GM19193 (cell line): ENCODE measurements around the gene EFHD2.

Experiments
- POLR2A ChIP-seq: IDR thresholded peaks from 4 replicates; pipeline ENCODE4 v1.6.1; 2011; ENCODE audit not compliant: insufficient read depth, insufficient read length; ENCODE audit errors: extremely low read depth

The EFHD2 gene

DNA sequence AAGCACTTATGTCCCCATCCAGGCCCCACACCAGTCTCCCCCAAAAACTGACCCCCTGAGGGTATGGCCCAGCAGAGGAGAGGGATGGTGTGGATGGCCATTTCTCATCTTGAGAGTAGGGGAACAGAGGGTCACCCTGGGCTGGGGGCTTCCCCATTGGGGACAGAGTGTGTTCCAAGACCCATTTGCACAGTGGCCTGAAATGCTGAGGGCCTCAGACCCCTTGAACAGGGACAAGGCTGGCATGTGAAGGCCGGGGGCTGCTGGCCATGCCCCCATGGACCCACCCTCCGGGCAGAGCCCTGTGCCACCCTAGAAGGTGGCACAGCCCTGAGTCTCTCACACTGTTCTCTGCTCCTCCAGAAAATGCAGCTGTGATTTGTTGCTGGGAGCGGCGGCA, 36.5 kb downstream of the EFHD2 start:
- TF ChIP-seq POLR2A = no peak

DNA sequence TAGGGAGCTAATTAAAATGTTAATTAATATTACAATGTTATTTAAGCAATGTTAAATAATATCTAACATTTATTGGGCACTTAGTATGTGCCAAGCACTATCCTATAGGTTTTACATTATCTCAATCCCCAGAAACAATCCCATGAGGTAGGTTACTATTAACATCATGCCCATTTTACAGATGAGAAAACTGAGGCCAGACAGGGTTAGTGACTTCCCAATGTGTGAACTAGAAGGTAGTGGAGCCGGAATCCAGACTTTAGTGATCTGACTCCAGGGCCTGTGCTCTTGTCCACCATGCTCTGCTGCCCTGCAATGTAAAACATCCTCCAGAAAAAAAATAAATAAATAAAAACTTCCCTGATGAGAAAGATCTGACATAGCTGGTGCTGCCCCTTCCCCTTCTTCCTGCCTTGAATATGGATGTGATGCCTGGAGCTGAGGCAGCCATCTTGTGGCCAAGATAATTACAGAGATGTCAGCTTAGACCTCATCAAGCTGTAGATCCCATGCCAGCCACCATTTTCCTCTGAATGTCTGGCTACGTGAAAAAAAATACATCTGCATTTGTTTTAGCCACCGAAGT, 39.3 kb downstream of the EFHD2 start:
- TF ChIP-seq POLR2A = no peak

DNA sequence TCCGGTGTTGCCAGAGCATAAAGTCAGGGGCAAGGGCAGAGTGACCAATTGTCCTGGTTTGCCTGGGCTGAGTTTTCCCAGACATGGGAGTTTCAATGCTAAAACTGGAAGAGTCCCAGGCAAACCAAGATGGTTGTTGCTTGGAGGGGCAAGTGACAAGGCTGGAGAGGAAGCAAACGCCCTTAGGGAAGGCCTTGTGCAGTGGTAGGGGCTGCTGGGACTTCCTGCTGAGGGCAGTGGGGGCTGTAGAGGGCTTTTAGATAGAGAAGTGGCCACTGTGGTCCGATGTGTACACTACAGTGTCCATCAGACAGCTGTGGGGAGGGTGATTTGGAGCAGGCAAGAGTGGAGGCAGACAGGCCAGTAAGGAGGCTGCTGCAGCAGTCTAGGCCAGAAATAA, 39.9 kb downstream of the EFHD2 start:
- no peak for TF ChIP-seq POLR2A

- no peak for TF ChIP-seq POLR2A
These were observed 41.5 kb downstream of the EFHD2 start for GRCh38 chr1:15451014-15451722.

DNA sequence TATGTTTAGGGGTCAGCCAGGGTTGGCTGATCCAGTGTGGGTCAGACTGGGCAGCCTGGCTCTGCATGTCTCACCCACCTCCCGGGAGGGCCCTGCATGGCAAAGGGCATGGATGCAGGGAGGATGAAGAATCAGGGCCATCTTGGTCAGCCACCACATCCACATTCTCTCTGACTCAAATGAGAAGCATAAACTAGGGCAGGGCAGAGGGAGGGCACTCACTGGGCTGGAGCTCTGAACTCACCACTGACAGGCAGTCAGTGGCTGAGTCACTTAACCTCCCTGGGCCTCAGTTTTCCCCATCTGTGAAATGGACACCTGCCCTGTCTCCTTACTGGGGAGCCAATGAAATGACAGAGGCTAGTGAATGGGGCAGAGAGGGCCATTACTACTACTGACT, 42.5 kb downstream of the EFHD2 start:
- TF ChIP-seq POLR2A = no peak

DNA sequence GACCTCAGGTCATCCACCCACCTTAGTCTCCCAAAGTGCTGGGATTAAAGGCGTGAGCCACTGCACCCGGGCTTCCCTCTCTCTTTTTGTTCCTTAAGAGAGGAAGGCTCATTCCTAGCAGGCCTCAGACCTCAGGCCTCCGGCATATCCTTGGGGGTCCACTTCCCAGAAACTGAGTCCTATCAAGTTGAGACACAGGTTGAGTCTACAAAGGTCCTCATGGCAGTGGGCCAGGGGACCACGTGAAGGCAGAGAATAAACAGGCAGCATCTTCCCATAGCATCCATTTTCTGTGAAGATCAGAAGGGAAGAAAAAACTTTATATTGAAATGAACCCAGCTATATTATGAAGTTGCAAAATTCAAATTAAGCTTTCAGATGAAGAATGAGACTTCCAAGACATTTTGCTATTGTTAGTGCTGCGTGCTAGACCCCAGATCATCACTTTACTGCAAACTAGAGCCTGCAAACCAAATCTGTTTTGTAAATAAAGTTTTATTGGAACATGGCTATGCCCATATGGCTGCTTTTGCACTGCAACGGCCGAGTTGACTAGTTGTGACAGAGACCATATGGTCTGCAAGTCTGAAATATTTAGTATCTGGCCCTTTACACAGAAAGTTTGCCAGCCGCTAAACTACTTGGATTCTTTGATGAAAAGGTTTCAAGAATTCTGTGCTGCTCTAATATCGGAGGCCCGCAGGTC, 43.3 kb downstream of the EFHD2 start:
- TF ChIP-seq POLR2A = no peak

DNA sequence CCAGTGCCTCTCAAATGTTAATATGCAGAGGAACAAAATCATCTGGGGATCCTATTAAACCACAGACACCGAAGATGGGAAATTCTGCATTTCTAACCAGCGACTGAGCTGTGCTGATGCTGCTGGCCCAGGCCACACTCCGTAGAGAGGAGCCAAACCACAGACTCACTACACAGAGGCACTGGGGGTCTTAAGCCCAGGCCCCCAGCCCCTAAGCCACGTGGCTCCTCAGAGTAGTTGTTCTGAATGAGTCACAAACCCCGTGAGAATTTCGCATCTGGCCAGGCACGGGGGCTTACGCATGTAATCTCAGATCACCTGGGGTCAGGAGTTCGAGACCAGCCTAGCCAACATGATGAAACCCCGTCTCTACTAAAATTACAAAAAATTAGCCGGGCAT, 44.0 kb downstream of the EFHD2 start:
- no peak for TF ChIP-seq POLR2A

GRCh38 chr1:15454256-15454655, 44.6 kb downstream of the EFHD2 start:
- no peak for TF ChIP-seq POLR2A

- TF ChIP-seq POLR2A = no peak
These were observed 45.8 kb downstream of the EFHD2 start for GRCh38 chr1:15455522-15455921.

GRCh38 chr1:15456313-15456954, 46.7 kb downstream of the EFHD2 start, which contains the start of gene CELA2A:
CELA2A (plus strand) TSS chr1:15456732; CDS start chr1:15456754, 22 bp downstream.
- TF ChIP-seq POLR2A = no peak

DNA sequence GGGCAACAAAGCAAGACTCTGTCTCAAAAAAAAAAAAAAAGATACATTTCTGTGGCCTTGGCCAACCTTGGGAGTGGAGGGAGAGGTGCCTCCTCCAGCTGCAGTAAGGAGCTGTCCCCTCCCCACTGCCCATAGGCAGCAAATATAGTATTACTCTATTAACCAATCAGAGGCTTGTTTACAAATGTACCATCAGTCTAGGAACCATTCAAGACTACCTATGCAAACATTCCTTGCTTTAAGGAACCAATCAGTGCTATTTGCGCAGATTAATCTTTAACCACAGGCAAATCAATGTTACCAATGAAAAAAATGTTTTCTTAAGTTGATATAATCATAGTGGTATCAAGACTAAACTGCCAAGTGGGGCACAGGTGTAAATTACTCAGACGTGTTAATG, 47.9 kb downstream of the EFHD2 start:
- TF ChIP-seq POLR2A = no peak

DNA sequence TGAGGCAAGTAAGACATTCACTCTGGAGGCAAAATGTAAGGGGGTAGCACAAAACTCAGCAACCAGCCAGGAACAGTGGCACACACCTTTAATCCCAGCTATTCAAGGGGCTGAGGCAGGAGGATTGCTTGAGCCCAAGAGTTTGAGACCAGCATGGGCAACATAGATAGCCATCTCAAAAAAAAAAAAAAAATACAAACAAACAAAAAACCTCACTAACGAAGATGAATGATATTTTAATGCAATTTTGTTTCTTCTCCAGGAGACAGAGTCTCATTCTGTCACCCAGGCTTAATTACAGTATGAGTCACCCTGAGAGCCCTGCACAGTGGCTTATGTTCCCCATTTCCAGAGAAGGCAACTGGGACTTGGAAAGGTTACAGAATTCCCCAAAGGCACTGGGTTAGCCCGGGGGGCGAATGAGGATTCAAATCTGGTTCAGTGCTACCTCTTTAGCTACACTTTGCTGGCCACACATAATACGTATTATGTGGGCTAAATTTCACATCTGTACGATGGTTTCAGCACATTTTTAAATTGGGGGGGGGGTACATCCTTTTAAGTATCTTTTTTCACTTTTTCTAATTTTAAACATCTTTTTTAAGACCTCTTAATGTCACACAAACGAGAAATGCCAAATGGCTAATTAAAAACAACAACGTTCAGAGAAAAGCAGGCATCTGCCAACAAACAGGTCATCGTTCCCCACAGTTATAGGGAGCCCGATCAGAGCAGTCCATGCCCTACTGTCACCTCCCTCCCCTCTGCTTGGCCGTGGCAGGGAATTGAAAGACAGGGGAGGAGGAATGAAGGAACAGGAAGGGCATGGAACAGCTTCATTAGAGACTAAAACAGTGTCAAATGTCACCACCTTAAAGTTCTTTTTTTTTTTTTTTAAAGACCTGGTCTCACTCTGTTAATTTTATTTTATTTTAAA, 50.4 kb downstream of the EFHD2 start:
- TF ChIP-seq POLR2A = no peak

GRCh38 chr1:15460708-15461095, 51.0 kb downstream of the EFHD2 start:
- no peak for TF ChIP-seq POLR2A

DNA sequence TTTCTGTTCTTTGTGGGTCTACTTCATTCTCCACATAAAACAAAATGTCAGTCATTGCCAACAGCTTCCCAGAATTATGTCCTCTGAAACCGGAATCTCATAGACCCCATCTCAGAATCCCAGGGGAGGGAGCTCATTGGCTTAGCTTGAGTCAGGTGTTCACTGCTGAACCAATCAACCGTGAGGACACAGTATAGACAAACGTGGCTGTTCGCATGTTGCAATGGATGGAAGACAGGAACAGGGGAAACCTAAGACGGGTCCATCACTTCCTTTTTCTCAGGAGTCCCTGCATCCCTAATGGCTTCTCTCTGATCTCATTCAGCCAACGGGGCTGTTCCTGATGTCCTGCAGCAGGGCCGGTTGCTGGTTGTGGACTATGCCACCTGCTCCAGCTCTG, 56.0 kb downstream of the EFHD2 start:
- no peak for TF ChIP-seq POLR2A
